ENCODE measurements around the gene CLCN2. TPM values are rescaled to one million over a fixed set of nuclear protein-coding genes. Genes with fewer than 3 reads are reported as not detected.

Gene CLCN2
- total RNA-seq, 1 experiment from 2014 or later = 21.6 TPM

- Histone ChIP-seq H3K79me2 (ENCODE audit: insufficient read depth, low read length) (peaks cover 73% of the 10 kb centered on the region), H3K9me2 (ENCODE audit: insufficient read depth) (no peaks in the 10 kb centered on the region), H3K9ac (ENCODE audit: low read length) (peak overlapping the region; percentile 25; the same call in 1 of the 2 replicates), H2AFZ (ENCODE audit: low read depth, low read length, poor library complexity, severe bottlenecking) (no peak overlapping the region), H3K4me2 (ENCODE audit: low read length) (0 out of 2 replicates have a peak overlapping the region, but pooled peaks have one; percentile 9), H3K27ac (ENCODE audit: low read depth, low read length) (peak overlapping the region; percentile 15; the same call in 1 of the 2 replicates), H3K36me3 (ENCODE audit: control insufficient read depth in 1 of 2, insufficient read depth in 2 of 2, low read length in 2 of 2) (peaks cover 49 to 64% of the 10 kb centered on the region in 2 experiments), H3K9me3 (ENCODE audit: control insufficient read depth in 1 of 2, insufficient read depth in 1 of 2, low read depth in 1 of 2, low read length in 2 of 2) (no peaks in the 10 kb centered on the region), H3K4me3 (replicated peaks in 1 of 2; ENCODE audit: low read depth in 1 of 2, low read length in 2 of 2) (no peak overlapping the region), H3K4me1 (ENCODE audit: control insufficient read depth in 1 of 2, insufficient read depth in 2 of 2, low read length in 2 of 2) (peaks cover 2 to 68% of the 10 kb centered on the region in 2 experiments; a peak in 2 of 4 replicates), H4K20me1 (ENCODE audit: insufficient read depth) (peaks cover 28% of the 10 kb centered on the region; the same call in 1 of the 2 replicates), H3K27me3 (ENCODE audit: insufficient read depth, low read length) (no peaks in the 10 kb centered on the region)
- no peak for ATAC-seq
- BruUV-seq (replicated peaks) = no TSS peak
- ChIA-PET POLR2A (no interaction called here), CTCF (no interaction called here), RAD21 (ENCODE audit: low non-redundant PET in 1 of 2, low total read pairs in 2 of 2, uncharacterized antibody in 2 of 2, unreplicated experiment in 2 of 2) (no interaction called here)
- DNase-seq (ENCODE audit: low read depth, low spot score) = no peak
- intact Hi-C loops (cut with micrococcal nuclease) = no loop called here
- TF ChIP-seq FOSL1 (IDR thresholded peaks at IDR 0.05; ENCODE audit: low read depth) (no peak), SP1 (IDR thresholded peaks at IDR 0.05; ENCODE audit: low read depth) (no peak), YY1 (IDR thresholded peaks at IDR 0.05; ENCODE audit: extremely low read depth, insufficient replicate concordance, low read depth, low read length) (no peak), ATF3 (IDR thresholded peaks at IDR 0.05) (no peak), CBX3 (IDR thresholded peaks at IDR 0.05; ENCODE audit: low read depth) (no peak)
Measured at GRCh38 chr3:184333190-184333589, 28.2 kb downstream of the CLCN2 start.

GRCh38 chr3:184332370-184333090 lies 28.9 kb downstream of the CLCN2 start:
- no TSS peak for BruUV-seq (replicated peaks)
- Histone ChIP-seq H4K20me1 (ENCODE audit: insufficient read depth) (peaks cover 28% of the 10 kb centered on the region; the same call in 1 of the 2 replicates), H3K27ac (ENCODE audit: low read depth, low read length) (peak overlapping the region; percentile 15; the same call in 1 of the 2 replicates), H3K27me3 (ENCODE audit: insufficient read depth, low read length) (no peaks in the 10 kb centered on the region), H3K4me1 (ENCODE audit: control insufficient read depth in 1 of 2, insufficient read depth in 2 of 2, low read length in 2 of 2) (peaks cover 2 to 68% of the 10 kb centered on the region in 2 experiments; a peak in 2 of 4 replicates), H3K9ac (ENCODE audit: low read length) (peak overlapping the region; percentile 25), H3K4me2 (ENCODE audit: low read length) (peak overlapping the region; percentile 34; the same call in 1 of the 2 replicates), H3K79me2 (ENCODE audit: insufficient read depth, low read length) (peaks cover 73% of the 10 kb centered on the region), H3K36me3 (ENCODE audit: control insufficient read depth in 1 of 2, insufficient read depth in 2 of 2, low read length in 2 of 2) (peaks cover 55 to 71% of the 10 kb centered on the region in 2 experiments), H3K9me3 (ENCODE audit: control insufficient read depth in 1 of 2, insufficient read depth in 1 of 2, low read depth in 1 of 2, low read length in 2 of 2) (no peaks in the 10 kb centered on the region), H3K9me2 (ENCODE audit: insufficient read depth) (no peaks in the 10 kb centered on the region), H2AFZ (ENCODE audit: low read depth, low read length, poor library complexity, severe bottlenecking) (no peak overlapping the region), H3K4me3 (replicated peaks in 1 of 2; ENCODE audit: low read depth in 1 of 2, low read length in 2 of 2) (no peak overlapping the region)
- intact Hi-C loops (cut with micrococcal nuclease) = no loop called here
- POLR2A ChIA-PET = no interaction called here
- RAD21 ChIA-PET (ENCODE audit: low non-redundant PET in 1 of 2, low total read pairs in 2 of 2, uncharacterized antibody in 2 of 2, unreplicated experiment in 2 of 2) = no interaction called here
- no peak for DNase-seq (ENCODE audit: low read depth, low spot score)
- TF ChIP-seq CBX3 (IDR thresholded peaks at IDR 0.05; ENCODE audit: low read depth) = no peak
- no peak for TF ChIP-seq MAX (IDR thresholded peaks at IDR 0.05)
- no peak for TF ChIP-seq EZH2 (IDR thresholded peaks at IDR 0.05)
- TF ChIP-seq REST (IDR thresholded peaks at IDR 0.05; ENCODE audit: low read depth) = no peak
- no peak for TF ChIP-seq SIN3A (IDR thresholded peaks at IDR 0.05; ENCODE audit: low read depth)
- TF ChIP-seq ELF1 (IDR thresholded peaks at IDR 0.05; ENCODE audit: borderline replicate concordance, low read depth) = no peak
- no peak for TF ChIP-seq TCF7L2 (IDR thresholded peaks at IDR 0.05; ENCODE audit: borderline replicate concordance, extremely low read depth, insufficient read depth, insufficient read length)
- no peak for TF ChIP-seq POLR2A (IDR thresholded peaks at IDR 0.05; ENCODE audit: borderline replicate concordance, extremely low read depth, insufficient read depth, insufficient read length)
- TF ChIP-seq ZBTB33 (IDR thresholded peaks at IDR 0.05; ENCODE audit: extremely low read depth, insufficient replicate concordance, low read length) = no peak
- no peak for TF ChIP-seq ZFX (IDR thresholded peaks at IDR 0.05)
- CTCF ChIA-PET = no interaction called here
- ATAC-seq = no peak
